NOMO-1 treated with DMSO at 0.1 percent for 48 hours (cell line): ENCODE results near the gene SLN.
"Not testable (repeated sequence)": the region's sequence is repeated elsewhere in the genome, so short reads cannot be mapped to it uniquely, and the experiment has no call there.

Source experiments
- DNase-seq: peaks from one replicate; lab custom pipeline; 2025; ENCODE audit not compliant: unreplicated experiment; lab: John Stamatoyannopoulos, UW

SLN gene

GRCh38 chr11:107711861-107712755, at the start of gene SLN:
SLN (minus strand) TSS chr11:107712056.
- no peak for DNase-seq

DNA sequence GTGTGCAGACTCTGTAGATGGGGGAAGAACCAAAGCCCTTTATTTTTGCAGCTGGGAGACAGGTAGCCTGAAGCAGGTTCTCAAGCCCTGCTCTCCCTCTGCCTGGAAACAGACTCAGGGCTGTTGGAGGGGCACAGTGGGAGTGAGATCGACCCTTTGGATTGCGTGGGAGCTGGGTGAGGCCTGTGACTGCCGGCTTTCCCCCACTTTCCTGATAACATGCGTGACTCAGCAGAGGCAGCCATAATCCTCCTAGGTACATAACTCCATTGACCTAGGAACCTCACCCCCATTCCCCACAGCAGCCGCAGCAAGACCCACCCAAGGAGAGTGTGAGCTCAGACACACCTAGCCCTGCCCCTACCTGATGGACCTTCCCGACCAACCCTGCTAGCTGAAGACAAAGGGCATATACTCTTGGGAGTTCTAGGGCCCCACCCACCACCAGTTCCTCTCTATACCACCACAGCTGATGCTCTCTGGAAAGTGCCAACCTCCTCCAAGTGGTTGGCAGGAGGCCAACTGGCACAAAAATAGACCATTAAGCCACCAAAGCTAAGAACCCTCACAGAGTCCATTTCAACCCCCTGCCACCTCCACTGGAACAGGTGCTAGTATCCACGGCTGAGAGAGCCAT, 47.0 kb upstream of the SLN start:
- not testable (repeated sequence) for DNase-seq

DNA sequence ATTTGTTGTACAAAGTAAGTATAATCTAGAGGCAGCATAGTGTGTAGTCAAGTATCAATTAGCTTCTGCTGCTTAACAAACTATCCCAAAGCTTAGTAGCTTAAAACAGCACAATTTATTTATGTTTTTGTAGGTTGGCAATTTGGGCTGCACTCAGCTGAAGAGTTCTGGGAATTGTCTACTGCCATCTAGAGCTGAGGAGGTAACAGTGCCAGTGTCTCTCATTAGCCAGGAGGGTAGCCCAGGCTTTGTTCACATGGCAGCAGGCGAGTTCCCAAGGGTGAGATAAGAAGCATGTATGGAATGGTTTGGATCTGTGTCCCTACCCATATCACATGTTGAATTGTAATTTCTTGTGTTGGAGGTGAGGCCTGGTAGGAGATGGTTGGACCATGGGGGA, 45.8 kb upstream of the SLN start:
- no peak for DNase-seq

DNA sequence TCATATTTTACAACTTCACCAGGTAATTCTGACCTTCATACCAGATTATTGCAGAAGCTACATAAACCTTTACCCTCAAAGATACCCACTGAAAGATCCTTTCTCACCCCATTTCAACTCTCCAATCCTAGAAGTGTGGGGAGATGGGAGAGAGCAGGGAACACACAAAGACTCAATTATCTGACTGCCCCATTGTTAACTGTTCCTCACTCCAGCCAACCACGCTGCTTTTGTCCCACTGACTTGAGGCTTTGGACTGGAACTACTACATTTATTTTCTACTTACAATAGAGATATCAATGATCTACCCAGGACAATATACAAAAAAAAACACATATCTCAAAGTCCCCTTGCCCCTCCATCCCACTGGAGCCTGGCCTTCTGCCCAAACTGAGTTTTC, 44.7 kb upstream of the SLN start:
- no peak for DNase-seq

- no peak for DNase-seq
These were observed 41.3 kb upstream of the SLN start for GRCh38 chr11:107752949-107753822.

GRCh38 chr11:107752508-107752907, 40.7 kb upstream of the SLN start:
- DNase-seq: no peak

GRCh38 chr11:107751082-107751481, 39.2 kb upstream of the SLN start:
- DNase-seq: no peak

GRCh38 chr11:107750313-107750712, 38.5 kb upstream of the SLN start:
- DNase-seq: no peak

- no peak for DNase-seq
These were observed 35.8 kb upstream of the SLN start for GRCh38 chr11:107747622-107748021.

GRCh38 chr11:107744736-107745135, 32.9 kb upstream of the SLN start:
- DNase-seq: no peak

GRCh38 chr11:107743191-107743590, 31.3 kb upstream of the SLN start:
- no peak for DNase-seq

GRCh38 chr11:107741044-107741823, 29.4 kb upstream of the SLN start:
- peak; percentile 81 for DNase-seq

- DNase-seq: no peak
These were observed 28.4 kb upstream of the SLN start for GRCh38 chr11:107740271-107740670.

DNA sequence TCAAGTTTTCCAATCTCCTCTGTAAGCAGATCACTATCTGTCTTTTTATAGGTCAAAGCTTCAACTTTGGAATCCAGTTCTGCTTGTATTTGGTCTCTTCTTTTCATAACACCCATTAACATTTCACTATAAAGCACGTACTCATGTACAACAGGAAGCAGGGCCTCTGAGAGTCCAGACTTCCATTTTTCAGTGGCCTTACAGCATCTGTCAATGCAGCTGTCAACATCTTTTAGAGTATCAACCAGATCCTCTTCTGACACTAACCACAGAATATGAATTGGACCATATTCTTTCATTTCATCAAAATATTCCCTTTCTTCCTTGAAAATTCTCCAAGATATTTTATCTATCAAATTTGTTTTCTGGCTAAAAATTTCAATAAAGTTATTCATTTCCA, 24.7 kb upstream of the SLN start:
- DNase-seq: no peak

- no peak for DNase-seq
These were observed 21.7 kb upstream of the SLN start for GRCh38 chr11:107733518-107733917.

DNA sequence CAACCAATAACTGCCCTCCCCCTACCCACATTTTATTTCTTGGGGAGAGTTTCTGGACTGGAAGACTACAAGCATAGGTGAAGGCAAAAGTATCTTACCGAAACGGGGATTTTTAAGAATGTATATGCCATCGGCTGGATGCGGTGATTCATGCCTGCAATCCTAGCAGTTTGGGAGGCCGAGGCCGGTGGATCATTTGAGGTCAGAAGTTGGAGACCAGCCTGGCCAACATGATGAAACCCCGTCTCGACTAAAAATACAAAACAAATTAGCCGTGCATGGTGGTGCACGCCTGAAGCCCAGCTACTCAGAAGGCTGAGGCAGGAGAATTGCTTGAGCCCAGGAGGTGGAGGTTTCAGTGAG, 20.8 kb upstream of the SLN start:
- no peak for DNase-seq

DNA sequence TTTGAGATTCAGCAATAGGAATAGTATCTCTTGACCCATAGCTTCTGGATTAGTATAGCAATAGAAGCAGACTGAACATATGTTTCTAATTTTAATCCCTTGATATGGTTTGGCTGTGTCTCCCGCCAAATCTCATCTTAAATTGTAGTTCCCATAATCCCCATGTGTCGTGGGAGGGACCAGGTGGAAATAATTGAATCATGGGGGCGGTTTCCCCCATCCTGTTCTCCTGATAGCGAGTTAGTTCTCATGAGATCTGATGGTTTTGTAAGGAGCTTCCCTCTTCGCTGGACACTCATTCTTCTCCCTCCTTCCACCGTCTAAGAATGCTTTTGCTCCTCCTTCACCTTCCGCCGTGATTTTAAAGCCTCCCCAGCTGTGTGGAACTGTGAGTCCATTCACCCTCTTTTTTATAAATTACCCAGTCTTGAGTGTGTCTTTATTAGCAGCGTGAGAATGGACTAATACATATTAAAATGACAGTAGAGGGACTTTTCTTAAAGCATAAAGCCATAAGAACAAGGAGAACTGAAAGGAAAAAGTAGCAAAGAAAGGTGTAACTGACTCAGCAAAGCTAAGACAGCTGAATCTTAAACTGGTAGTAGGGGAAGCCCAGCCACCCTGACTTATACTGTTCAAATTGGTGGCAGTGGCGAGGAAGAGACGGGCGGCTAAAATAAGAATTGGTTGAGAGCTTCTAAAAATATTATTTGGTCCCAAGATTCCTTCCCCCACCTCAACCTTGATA, 20.3 kb upstream of the SLN start:
- DNase-seq: no peak

DNA sequence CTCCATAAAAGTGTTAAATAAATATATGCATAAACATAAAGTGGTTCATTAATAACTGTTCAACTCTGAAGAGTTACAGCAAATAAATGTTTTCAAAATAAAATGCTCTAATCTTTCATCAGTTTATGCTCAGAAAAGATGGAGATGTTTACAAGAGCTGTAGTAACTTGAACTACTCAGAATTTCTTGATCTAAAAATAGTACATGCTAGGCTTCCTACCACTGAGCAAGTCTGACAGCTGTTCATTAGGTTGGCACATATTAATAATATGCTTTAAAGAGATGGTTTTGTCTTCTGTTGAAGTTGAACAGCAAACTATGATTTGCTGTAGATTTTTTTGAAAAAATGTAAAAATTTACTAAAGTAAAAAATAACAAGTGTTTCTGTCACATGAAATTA, 10.8 kb upstream of the SLN start:
- DNase-seq: no peak

- DNase-seq: no peak
These were observed 9.4 kb upstream of the SLN start for GRCh38 chr11:107721207-107721606.

DNA sequence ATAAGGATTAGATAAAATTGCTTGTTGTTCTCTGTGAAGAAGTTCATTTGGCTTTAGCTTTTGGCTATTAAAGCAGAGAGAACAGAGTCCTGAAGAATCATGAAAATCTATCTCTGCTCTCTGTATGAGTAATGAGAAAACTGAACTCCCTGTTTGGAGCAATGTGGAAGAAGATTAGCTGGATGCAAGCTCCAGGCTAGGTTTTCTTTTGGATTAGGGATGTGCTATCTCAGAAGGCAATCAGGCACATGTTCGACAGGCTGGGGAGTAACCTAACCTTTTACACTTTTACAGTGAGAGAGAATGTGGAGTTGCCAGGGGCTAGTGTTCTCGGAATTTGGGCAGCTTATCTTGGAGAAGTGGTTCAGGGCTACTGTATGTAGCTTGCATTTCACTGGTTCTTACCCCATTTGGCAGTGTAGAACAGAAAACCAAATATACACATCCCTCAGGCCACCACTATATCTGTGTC, 8.5 kb upstream of the SLN start:
- DNase-seq: no peak
